Mucosa of descending colon (tissue), 3 donors: ENCODE data around the gene COA1. TPM values are rescaled to one million over a fixed set of nuclear protein-coding genes. Genes with fewer than 3 reads are reported as not detected.
A peak's percentile ranks its signal among the peaks of the same experiment; 100 is the strongest.

Experiments
- ATAC-seq: fragments of 200-7000 bp; cut with Tn5 transposase; one replicate; pipeline ENCODE4 v1.9.1; 2020; ENCODE audit warnings: mild to moderate bottlenecking, moderate library complexity
- DNase-seq, 3 donors: peaks; one replicate each; pipeline ENCODE4 v3.0.0-alpha.2; 2020
- H3K36me3 ChIP-seq: fragments of 200-600 bp; one replicate; pipeline ENCODE4 v1.8.0; 2021; ENCODE audit warnings: low read depth, mild to moderate bottlenecking
- H3K4me1 ChIP-seq: fragments of 200-600 bp; one replicate; pipeline ENCODE4 v1.8.0; 2021; ENCODE audit warnings: low read depth, mild to moderate bottlenecking
- H3K4me3 ChIP-seq: fragments of 200-600 bp; one replicate; pipeline ENCODE4 v1.8.0; 2021; ENCODE audit warnings: mild to moderate bottlenecking
- H3K9me3 ChIP-seq: fragments of 200-600 bp; one replicate; pipeline ENCODE4 v1.8.0; 2021; ENCODE audit warnings: mild to moderate bottlenecking
- CTCF ChIP-seq: fragments of 200-600 bp; IDR thresholded peaks from one replicate; pipeline ENCODE4 v1.8.0; 2022; ENCODE audit warnings: antibody characterized with exemption, mild to moderate bottlenecking
- intact Hi-C, 2 donors: fragments of 100-400 bp; cut with DNase I in 1 of 2; cut with micrococcal nuclease in 1 of 2; formaldehyde crosslinking; loops; one replicate each; pipeline versions ENCODE4 v1.11.0 to v1.11.1; 2022; cut with DNase I, micrococcal nuclease
- total RNA-seq, 3 donors: library from RNA; stranded (reverse); fragmentation: NEBNext Ultra II Directional in 2 of 3; extraction: Animal tissue kit (Norgen Biotek cat#: 25700) in 2 of 3; gene quantifications; one replicate each; pipeline versions ENCODE4 v1.2.1 to v1.2.4, GENCODE V29; 2021 to 2023
- donor health status: DM: no; HTN: no; CAD: no; lungs with moderate emphysema.
- donor health status: DM: no; HTN: no; CAD: no.
- donor health status: DM: no; HTN: yes; CAD: no.

Gene COA1
- total RNA-seq, 3 donors from 2014 or later: 35.1 to 42.1 (median 38.8) TPM

DNA sequence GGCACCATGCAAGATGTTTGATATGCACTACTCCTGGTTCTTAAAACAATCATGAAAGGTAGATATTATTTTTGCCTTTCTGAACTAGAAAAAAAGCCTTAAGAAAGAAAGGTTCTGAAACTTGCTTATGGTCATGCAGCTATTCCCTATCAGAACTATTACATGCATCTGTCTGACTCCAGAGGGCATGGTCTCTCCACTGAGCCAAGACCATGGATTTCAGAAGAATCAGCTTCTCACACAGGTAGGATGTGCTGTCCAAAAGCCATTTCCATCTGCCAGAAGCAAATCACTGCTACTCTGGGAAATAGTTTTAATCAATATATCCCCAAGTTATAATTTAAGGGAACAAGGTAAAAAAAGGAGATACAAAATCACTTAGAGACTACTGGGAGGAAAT, 77.0 kb downstream of the COA1 start:
- Histone ChIP-seq H3K4me1 (peaks cover 15% of the 10 kb centered on the region), H3K36me3 (no peaks in the 10 kb centered on the region), H3K9me3 (no peaks in the 10 kb centered on the region), H3K4me3 (no peak overlapping the region)
- intact Hi-C loops: no loop called here
- ATAC-seq (no peak), DNase-seq (no peak)
- no peak for TF ChIP-seq CTCF

- peaks cover 20% of the 10 kb centered on the region for H3K4me1 ChIP-seq
- H3K36me3 ChIP-seq: no peaks in the 10 kb centered on the region
- peak in 1 of 3 donors; percentile 53 for DNase-seq
- H3K4me3 ChIP-seq: no peak overlapping the region
- intact Hi-C loops: no loop called here
- no peak for TF ChIP-seq CTCF
- H3K9me3 ChIP-seq: no peaks in the 10 kb centered on the region
- ATAC-seq: no peak
Measured at GRCh38 chr7:43650457-43651052, 78.8 kb downstream of the COA1 start.

- DNase-seq (peak in 1 of 3 donors; percentile 45), ATAC-seq (peak; percentile 67)
- intact Hi-C loops: no loop called here
Measured at GRCh38 chr7:43649755-43650274, 79.5 kb downstream of the COA1 start.

GRCh38 chr7:43648473-43649406, 80.6 kb downstream of the COA1 start:
- H3K36me3 ChIP-seq: no peaks in the 10 kb centered on the region
- no peaks in the 10 kb centered on the region for H3K9me3 ChIP-seq
- intact Hi-C loops: no loop called here
- ATAC-seq (peak; percentile 59), DNase-seq (peak in 2 of 3 donors; percentile 55 to 68)
- peaks cover 20% of the 10 kb centered on the region for H3K4me1 ChIP-seq
- H3K4me3 ChIP-seq: no peak overlapping the region
- TF ChIP-seq CTCF: no peak

More at GRCh38 chr7:43649755-43650274, 79.5 kb downstream of the COA1 start:
- Histone ChIP-seq H3K4me1 (peaks cover 20% of the 10 kb centered on the region), H3K36me3 (no peaks in the 10 kb centered on the region), H3K4me3 (no peak overlapping the region), H3K9me3 (no peaks in the 10 kb centered on the region)
- TF ChIP-seq CTCF: no peak

- ATAC-seq: peak; percentile 72
- Histone ChIP-seq H3K9me3 (no peaks in the 10 kb centered on the region), H3K36me3 (no peaks in the 10 kb centered on the region), H3K4me1 (peaks cover 20% of the 10 kb centered on the region), H3K4me3 (no peak overlapping the region)
- intact Hi-C loops: no loop called here
- DNase-seq: peak in 2 of 3 donors; percentile 59 to 75
- TF ChIP-seq CTCF: no peak
Measured at GRCh38 chr7:43647673-43648472, 81.5 kb downstream of the COA1 start.
